AG04450 (cell line): Measurements from ENCODE around the gene TFF2. TPM values are rescaled to one million over a fixed set of nuclear protein-coding genes. Genes with fewer than 3 reads are reported as not detected.

Experiments
- CTCF ChIA-PET: fragments of 300-600, 350-600 bp; formaldehyde crosslinking; extraction: SDS; loops from one replicate; lab custom pipeline; 2022; ENCODE audit warnings: antibody characterized with exemption, inconsistent platforms; lab: Charles Lee
- POLR2A ChIA-PET: fragments of 350-600 bp; formaldehyde crosslinking; extraction: SDS; loops from one replicate; lab custom pipeline; 2021; ENCODE audit warnings: antibody characterized with exemption, inconsistent platforms; lab: Yijun Ruan, JAX
- DNase-seq: peaks from one replicate; pipeline ENCODE4 v3.0.0-alpha.2; 2011; ENCODE audit warnings: low read depth, low spot score
- H3K27ac ChIP-seq: one replicate; pipeline ENCODE4 v1.5.1; 2012; ENCODE audit warnings: low read depth, low read length, control low read depth
- H3K27me3 ChIP-seq: one replicate; pipeline ENCODE4 v1.6.0; 2012; ENCODE audit warnings: low read length; ENCODE audit not compliant: control insufficient read depth, insufficient read depth
- H3K4me3 ChIP-seq: 2 replicates; pipeline ENCODE4 v1.5.1; 2011; ENCODE audit warnings: mild to moderate bottlenecking, low read depth, low read length, control low read depth
- H3K9me3 ChIP-seq: 2 replicates; pipeline ENCODE4 v1.5.1; 2012; ENCODE audit warnings: low read length; ENCODE audit not compliant: control insufficient read depth, insufficient read depth
- CTCF ChIP-seq: IDR thresholded peaks from 2 replicates; pipeline ENCODE4 v1.5.1; 2011; ENCODE audit warnings: low read depth, low read length, control low read depth, inconsistent platforms
- polyA plus RNA-seq: library from polyadenylated mRNA; depleted of rRNA; stranded (reverse); fragments of >200 nt; gene quantifications from 2 replicates; pipeline ENCODE4 v1.2.3, GENCODE V29; 2011

Gene TFF2
- polyA plus RNA-seq, 1 experiment = not detected

DNA sequence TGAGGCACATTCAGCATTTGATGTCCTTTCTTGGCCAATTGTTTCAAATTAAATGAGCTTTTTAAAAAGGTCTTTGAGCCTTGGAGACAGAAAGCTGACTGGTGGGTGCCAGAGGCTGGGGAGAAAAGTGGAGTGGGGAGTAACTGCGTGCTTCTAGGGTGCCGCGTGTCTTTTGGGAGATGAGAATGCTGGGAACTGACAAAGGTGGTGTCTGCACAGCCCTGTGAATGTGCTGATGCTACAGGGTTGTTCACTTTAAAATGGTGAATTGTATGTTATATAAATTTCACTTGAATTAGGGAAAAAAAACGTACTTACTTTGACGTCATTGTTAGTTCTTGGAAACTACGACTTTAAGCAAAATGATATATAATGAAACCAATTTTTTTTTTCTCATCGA lies 23.7 kb upstream of the TFF2 start:
- TF ChIP-seq CTCF = no peak
- H3K27ac ChIP-seq = no peak overlapping the region
- DNase-seq = no peak
- H3K4me3 ChIP-seq = no peak overlapping the region
- CTCF ChIA-PET = no interaction called here
- no peaks in the 10 kb centered on the region for H3K9me3 ChIP-seq
- POLR2A ChIA-PET = no interaction called here
- H3K27me3 ChIP-seq = no peaks in the 10 kb centered on the region

DNA sequence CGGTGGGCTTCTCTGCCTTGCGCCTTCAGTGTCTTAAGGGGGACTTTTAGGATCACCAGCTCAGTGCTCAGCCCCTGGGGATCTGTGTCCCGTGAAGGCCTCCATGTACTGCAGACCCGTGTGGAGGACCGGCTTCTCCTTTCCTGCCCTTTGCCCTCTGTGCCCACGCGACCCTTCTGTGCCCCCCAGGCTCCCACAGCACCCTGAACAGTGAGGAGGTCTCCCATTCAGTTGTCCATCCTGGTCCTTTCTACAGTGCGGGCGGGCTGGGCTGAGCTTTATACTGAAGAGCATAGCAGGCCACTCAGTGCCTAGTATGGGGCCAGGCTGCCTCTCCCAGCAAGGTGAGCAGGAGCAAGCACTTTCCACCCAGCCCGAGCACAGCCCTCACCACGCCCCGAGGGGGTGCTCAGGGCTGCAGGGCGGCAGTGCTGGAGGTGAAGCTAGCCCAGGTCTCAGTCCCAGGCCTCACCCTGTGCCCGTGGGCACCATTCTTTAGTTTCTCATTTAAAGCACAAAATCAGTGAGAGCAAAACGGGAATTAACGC lies 23.2 kb upstream of the TFF2 start:
- no peak for TF ChIP-seq CTCF
- ChIA-PET POLR2A (no interaction called here), CTCF (no interaction called here)
- no peak overlapping the region for H3K4me3 ChIP-seq
- DNase-seq = no peak
- H3K9me3 ChIP-seq = no peaks in the 10 kb centered on the region
- H3K27ac ChIP-seq = no peak overlapping the region
- H3K27me3 ChIP-seq = no peaks in the 10 kb centered on the region

- ChIA-PET CTCF (no interaction called here), POLR2A (no interaction called here)
- no peaks in the 10 kb centered on the region for H3K27me3 ChIP-seq
Observed at GRCh38 chr21:42373196-42373907, 22.6 kb upstream of the TFF2 start.

GRCh38 chr21:42370894-42371654 lies 20.3 kb upstream of the TFF2 start:
- CTCF ChIA-PET = no interaction called here
- Histone ChIP-seq H3K4me3 (no peak overlapping the region), H3K9me3 (no peaks in the 10 kb centered on the region), H3K27ac (no peak overlapping the region), H3K27me3 (no peaks in the 10 kb centered on the region)
- POLR2A ChIA-PET = no interaction called here
- no peak for DNase-seq
- no peak for TF ChIP-seq CTCF

More at GRCh38 chr21:42373196-42373907, 22.6 kb upstream of the TFF2 start:
- TF ChIP-seq CTCF = no peak
- no peak for DNase-seq
- Histone ChIP-seq H3K27ac (no peak overlapping the region), H3K9me3 (no peaks in the 10 kb centered on the region), H3K4me3 (no peak overlapping the region)

DNA sequence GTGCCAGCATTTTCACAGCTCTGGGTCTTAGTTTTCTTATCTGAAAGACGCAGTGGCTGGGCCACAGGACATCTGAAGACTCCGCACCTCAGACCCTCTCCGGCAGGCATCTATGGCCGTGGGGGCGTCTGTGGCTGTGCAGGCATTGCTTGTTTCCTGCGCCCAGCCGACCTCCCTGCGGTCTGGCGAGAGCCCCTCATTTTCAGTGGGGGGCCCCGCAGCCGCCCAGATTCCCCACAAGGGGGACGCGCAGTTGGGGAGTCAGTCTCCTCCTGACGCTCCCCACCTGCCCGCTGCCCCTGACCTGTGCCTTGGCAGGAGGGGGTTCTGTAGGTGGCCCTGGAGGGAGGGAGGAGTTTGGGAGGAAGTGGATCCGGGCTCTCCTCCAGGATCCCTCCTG lies 19.0 kb upstream of the TFF2 start:
- no peak for DNase-seq
- Histone ChIP-seq H3K27ac (no peak overlapping the region), H3K4me3 (no peak overlapping the region), H3K9me3 (no peaks in the 10 kb centered on the region; the same call in 1 of the 2 replicates), H3K27me3 (no peaks in the 10 kb centered on the region)
- no peak for TF ChIP-seq CTCF
- ChIA-PET POLR2A (no interaction called here), CTCF (no interaction called here)
